Hematopoietic multipotent progenitor cell treated with erythropoietin and hydrocortisone succinate and interleukin-3 and kit ligand, for 6 days (in vitro differentiated cells): Measurements from ENCODE around the gene KRT14.
"Not testable (repeated sequence)": the region's sequence is repeated elsewhere in the genome, so short reads cannot be mapped to it uniquely, and the experiment has no call there.

Experiments
- DNase-seq: peaks from one replicate; pipeline ENCODE4 v3.0.0-alpha.2; 2015

The KRT14 gene

DNA sequence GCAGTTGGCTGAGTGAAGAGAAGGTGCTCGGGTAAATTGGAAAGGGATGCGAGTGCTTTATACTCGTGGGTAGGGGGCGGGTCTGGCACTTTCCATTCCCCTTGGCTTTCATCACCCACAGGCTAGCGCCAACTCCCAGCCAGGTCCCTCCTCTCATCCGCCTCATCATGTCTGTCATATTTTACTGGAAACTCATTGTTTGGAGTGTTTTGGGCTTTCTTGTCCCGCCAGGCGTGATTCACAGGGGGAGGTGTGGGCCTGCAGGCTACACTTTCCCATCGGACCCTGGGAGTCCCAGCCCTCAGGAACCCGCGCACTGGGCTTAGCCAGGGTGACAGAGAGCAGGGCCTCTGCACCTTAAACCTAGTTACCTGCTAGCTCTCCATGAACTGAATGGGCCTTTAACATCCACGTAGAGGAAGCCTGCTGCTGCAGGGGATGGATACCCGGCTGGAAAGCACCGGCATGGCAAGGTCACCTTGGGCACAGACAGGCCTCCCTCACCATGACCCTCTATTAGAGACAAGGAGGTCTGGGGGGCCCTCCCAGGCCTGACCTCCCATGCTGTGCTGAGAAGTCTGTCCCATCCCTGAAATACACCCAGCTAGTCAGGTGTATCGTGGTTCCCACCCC, at the start of gene KRT14:
Gene KRT14 (minus strand): TSS at position 33 of the 633 bp plus-strand sequence. CDS start 61 bp downstream, outside the sequence.
- no peak for DNase-seq

- DNase-seq: no peak
Observed at GRCh38 chr17:41635121-41636097, 48.7 kb upstream of the KRT14 start.

GRCh38 chr17:41634639-41635038, 47.9 kb upstream of the KRT14 start:
- DNase-seq: no peak

- no peak for DNase-seq
Observed at GRCh38 chr17:41633556-41634199, 47.0 kb upstream of the KRT14 start.

GRCh38 chr17:41632482-41633105, 45.9 kb upstream of the KRT14 start:
- DNase-seq: no peak

DNA sequence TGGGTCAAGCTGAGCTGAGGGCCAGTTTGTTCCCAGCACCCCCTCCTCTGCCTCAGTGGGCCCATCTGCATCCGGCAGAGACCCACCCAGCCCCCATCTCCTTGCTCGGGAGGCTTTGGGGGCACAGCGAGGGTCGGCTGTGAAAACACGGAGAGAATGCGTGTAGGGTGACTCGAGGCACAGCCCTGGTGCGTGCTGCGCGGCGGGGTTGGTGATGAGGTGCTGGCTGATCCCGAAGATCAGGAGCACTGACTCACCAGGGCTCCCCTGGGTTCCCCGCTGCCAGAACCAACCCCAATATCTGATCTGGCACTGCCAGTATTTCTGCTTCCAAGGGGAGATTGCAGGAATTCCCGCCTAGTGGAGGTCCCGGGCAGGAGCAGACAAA, 45.2 kb upstream of the KRT14 start:
- DNase-seq: no peak

DNA sequence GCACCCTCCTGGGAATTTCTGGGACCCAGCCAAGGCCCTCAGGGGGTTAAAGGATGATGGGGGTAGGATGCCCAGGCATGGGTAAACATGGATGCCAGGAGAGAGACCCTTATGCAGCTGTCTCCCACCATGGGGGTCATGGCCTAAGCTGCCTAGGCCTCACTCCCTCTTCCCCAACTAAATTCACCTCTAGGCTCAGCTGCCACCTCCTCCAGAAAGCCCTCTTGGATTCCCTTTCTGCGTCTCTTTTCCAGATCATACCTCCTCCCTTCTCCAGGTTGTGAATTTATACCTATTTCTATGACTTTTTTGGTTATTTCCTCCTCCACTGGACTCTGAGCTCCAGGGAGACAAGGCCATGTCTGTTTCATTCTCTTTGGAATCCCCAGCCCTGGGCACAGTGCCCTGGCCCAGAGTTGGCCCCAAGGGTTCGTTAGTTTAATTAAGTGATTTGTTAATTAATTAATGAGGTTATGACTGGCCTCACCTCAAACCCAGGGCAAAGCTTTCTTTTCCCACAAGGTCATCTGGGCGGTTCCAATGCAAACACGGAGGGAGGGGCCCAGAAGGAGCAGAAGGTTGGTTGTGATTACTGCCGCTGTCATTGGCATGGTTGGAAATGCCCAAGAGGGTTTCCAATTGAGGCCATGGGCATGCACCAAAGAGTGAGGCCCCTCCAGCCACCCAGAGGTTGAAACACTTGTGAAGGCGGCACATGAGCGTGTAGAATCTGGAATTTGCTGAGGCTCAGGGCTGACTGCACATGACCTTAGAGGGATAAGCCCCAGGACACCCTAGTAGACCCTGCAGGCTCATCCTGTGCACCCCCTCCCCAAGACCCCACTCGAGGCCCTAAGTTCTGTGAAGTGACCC, 44.6 kb upstream of the KRT14 start:
- DNase-seq: peak; percentile 24

DNA sequence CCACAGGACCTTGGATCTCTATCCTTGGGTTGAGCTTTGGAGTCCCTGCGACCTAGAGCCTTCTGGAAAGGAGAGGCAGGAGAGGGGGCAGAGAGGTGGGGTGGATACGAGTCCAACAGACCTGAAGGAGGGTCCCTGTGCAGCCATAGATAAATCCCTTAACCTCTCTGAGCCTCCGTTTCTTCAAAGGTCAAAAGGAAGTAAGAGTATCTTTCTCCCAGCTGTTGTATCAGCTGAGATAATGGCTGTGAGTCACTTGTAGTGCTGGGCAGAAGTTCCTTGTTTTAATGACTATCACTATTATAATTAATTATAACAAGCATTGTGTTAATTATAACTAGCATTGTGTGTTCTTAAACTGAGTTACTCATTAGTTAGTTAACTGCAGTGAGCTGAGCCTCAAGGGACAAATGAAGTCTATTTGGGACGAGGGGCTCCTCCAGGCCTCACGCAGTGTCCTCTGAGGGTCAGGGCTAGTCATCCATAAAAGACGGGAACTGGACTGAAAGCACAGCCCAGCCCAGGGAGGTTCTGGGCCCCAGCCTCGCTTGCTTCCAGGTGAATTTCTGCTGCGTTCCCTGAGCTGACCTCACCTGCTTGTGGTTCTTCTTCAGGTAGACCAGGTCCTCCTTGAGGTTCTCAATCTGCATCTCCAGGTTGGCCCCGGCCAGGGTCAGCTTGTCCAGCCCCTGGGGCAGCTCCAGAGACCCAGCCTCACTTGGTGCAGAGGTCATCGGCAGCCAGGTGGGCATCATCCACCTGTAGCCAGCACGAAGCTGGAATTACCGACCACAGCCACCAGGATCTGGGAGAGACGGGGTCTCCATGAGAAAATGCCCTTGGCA, 43.4 kb upstream of the KRT14 start:
- no peak for DNase-seq

DNA sequence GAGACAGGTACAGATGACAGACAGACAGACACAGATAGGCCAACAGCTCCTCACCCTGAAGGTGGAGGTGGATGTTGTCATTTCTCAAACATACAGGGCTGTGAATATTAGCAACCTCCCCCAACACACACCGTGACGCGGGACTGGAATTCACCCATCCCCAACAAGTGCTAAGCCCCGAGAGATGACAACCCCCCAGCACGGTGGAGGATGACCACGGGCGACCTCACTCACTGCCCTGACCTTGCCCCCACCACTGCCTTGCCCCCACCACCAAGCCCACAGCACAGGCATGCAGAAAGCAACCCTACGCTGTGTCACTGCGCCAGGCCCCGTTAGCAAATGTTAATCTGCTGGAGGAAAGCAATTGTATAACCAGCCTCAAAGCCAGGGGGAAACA, 42.6 kb upstream of the KRT14 start:
- no peak for DNase-seq

DNA sequence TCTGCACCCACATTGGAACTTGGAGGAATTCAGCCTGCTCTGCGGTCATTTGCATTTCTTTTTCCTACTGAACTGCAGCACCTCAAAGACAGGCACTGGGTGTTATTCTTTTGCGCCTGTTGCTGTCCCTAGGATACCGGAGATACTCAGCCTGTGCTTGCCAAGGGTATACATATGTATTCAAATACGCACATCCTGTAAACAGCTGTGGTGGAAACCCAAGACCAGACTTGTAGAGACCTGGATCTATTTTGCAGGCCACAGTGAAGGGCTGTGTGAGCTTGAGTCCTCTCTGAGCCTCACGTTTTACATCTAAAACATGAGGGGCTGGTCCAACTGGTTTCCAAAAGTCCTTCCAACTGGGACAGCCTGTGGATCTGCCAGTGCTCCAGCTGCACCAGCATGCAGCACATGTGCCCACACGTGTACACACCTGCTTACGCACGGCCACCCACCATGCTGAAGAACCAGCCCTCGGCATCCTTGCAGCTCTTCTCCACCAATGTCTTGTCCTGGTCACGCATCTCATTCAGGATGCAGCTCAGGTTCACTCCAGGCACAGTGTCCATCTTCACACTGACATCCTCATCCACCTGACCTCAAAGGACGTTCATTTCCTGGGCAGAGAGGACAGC, 42.0 kb upstream of the KRT14 start:
- DNase-seq: not testable (repeated sequence)

DNA sequence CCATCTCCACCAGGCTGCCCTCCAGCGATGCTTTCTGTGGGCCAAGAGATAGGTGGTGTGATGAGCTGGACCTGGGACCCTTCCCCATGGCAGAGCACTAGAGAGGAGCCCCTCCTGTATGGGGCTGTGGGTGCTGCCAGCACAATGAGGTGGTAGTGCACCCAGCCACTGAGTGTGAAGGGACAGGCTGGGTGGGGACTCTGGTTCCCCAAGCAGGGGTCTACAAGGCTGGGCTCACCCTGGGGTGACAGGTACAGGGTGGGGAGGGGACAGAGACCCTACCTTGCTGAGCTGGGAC, 41.3 kb upstream of the KRT14 start:
- DNase-seq: not testable (repeated sequence)

DNA sequence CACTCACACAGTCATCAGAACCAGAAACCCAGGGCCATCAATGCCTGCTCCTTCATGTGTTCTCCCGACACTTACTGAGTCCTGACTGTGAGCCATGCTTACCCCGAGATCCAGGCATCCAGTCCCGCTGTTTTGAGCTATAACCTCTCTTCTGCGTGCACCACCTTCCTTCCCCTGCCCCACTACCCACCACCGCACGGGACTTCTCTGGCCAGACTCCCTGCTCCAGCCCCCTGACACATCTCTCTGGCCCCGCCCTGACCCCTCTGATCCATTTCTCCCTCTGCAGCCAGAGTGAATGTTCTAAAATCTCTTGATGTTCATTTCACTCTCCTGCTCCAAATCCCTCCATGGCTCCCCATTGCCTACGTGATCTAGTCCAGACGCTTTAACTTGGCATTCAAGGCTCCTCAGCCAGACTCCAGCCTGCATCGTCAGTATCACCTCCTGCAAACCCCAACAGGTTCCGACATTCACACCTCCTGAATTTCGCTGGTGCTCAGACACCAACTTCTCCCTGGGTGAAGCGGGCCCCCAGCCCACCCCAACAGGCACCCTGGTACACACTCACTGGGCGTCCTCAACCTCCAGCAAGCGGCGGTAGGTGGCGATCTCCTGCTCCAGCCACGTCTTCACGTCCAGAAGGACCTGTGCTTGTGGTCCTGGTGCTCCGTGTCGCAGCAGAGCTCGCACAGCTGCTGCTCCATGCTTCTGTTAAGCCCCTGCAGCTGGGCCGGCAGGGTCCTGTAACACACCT, 40.8 kb upstream of the KRT14 start:
- no peak for DNase-seq

GRCh38 chr17:41626914-41627295, 40.2 kb upstream of the KRT14 start:
- not testable (repeated sequence) for DNase-seq

GRCh38 chr17:41626028-41626913, 39.6 kb upstream of the KRT14 start:
- DNase-seq: not testable (repeated sequence)

GRCh38 chr17:41625602-41626001, 38.9 kb upstream of the KRT14 start:
- DNase-seq: no peak

- no peak for DNase-seq
Observed at GRCh38 chr17:41624208-41625101, 37.8 kb upstream of the KRT14 start, which contains the start of gene KRT17. TSS of gene KRT17 (minus strand) at chr17:41624575. CDS start at chr17:41624509, 66 bp downstream.

GRCh38 chr17:41623184-41623861, 36.6 kb upstream of the KRT14 start:
- DNase-seq: not testable (repeated sequence)
